Osteoblast (primary cell): ENCODE results near the gene OSTF1. TPM values are rescaled to one million over a fixed set of nuclear protein-coding genes. Genes with fewer than 3 reads are reported as not detected.

ENCODE experiments used
- DNase-seq: peaks from one replicate; pipeline ENCODE4 v3.0.0; 2011; ENCODE audit warnings: low spot score, mixed read lengths; ENCODE audit not compliant: insufficient read length; ENCODE audit errors: missing footprints
- H2AFZ ChIP-seq: 2 replicates; pipeline ENCODE4 v1.6.0; 2011; ENCODE audit warnings: mild to moderate bottlenecking, low read length
- H3K27ac ChIP-seq: 2 replicates; pipeline ENCODE4 v1.5.1; 2011; ENCODE audit warnings: mild to moderate bottlenecking, low read depth, low read length, moderate library complexity
- H3K27me3 ChIP-seq: 2 replicates; pipeline ENCODE4 v1.6.0; 2012; ENCODE audit warnings: mild to moderate bottlenecking, control low read depth, inconsistent platforms, low read length, moderate library complexity; ENCODE audit not compliant: insufficient read depth
- H3K36me3 ChIP-seq: 2 replicates; pipeline ENCODE4 v1.5.1; 2011; ENCODE audit warnings: mild to moderate bottlenecking, low read length, control low read depth, moderate library complexity; ENCODE audit not compliant: insufficient read depth
- H3K4me1 ChIP-seq: 2 replicates; pipeline ENCODE4 v1.5.1; 2011; ENCODE audit warnings: mild to moderate bottlenecking, low read length, control low read depth, moderate library complexity; ENCODE audit not compliant: insufficient read depth
- H3K4me2 ChIP-seq: 2 replicates; pipeline ENCODE4 v1.6.0; 2011; ENCODE audit warnings: mild to moderate bottlenecking, low read length; ENCODE audit not compliant: insufficient read depth
- H3K4me3 ChIP-seq: fragments of 200-600 bp; sonication (generic); 3 replicates; pipeline ENCODE4 v1.5.1; 2012; ENCODE audit warnings: mild to moderate bottlenecking, low read length, inconsistent platforms; ENCODE audit not compliant: insufficient read depth
- H3K79me2 ChIP-seq: 2 replicates; pipeline ENCODE4 v1.6.0; 2012; ENCODE audit warnings: mild to moderate bottlenecking, low read length, control low read depth, inconsistent platforms; ENCODE audit not compliant: insufficient read depth
- H3K9me3 ChIP-seq: 2 replicates; pipeline ENCODE4 v1.5.1; 2011; ENCODE audit warnings: low read depth, low read length, control low read depth
- H4K20me1 ChIP-seq: 2 replicates; pipeline ENCODE4 v1.6.0; 2012; ENCODE audit warnings: mild to moderate bottlenecking, low read length, control low read depth; ENCODE audit not compliant: insufficient read depth
- CTCF ChIP-seq: IDR thresholded peaks from 2 replicates; pipeline ENCODE4 v1.5.1; 2011; ENCODE audit warnings: mild to moderate bottlenecking, low read depth, low read length, moderate library complexity; ENCODE audit errors: extremely low read depth
- total RNA-seq: library from RNA; depleted of rRNA; stranded (reverse); fragments of >200 nt; gene quantifications from 2 replicates; pipeline ENCODE4 v1.2.3, GENCODE V29; 2012

Gene OSTF1
- total RNA-seq, 1 donor, result 30.0 TPM

DNA sequence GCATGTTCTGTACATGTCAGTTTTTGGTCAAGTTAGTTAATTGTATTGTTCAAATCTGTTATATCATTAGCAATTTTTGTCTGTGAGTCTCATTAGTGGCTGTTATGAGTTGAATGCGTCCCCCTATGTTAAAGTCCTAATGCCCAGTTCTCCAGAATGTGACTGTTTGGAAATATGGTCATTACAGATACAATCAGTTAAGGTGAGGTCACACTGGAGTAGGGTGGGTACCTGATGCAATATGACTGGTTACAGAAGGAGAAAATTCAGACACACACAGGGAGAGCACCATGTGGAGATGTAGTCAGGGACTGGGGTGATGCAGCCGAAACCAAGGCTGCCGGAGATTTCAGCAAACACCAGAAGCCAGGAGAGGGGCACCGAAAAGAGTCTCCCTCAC lies 15.4 kb upstream of the OSTF1 start:
- H3K27ac ChIP-seq, result no peak overlapping the region
- H2AFZ ChIP-seq, result no peak overlapping the region
- no peaks in the 10 kb centered on the region for H3K27me3 ChIP-seq
- no peaks in the 10 kb centered on the region for H3K9me3 ChIP-seq
- H3K4me3 ChIP-seq, result no peak overlapping the region
- no peaks in the 10 kb centered on the region for H3K79me2 ChIP-seq
- H3K4me2 ChIP-seq, result no peak overlapping the region
- H3K4me1 ChIP-seq, result no peaks in the 10 kb centered on the region
- no peaks in the 10 kb centered on the region for H3K36me3 ChIP-seq
- no peaks in the 10 kb centered on the region for H4K20me1 ChIP-seq
- no peak for DNase-seq
- no peak for TF ChIP-seq CTCF

- TF ChIP-seq CTCF, result no peak
- DNase-seq, result no peak
Observed at GRCh38 chr9:75081632-75082031, 6.7 kb upstream of the OSTF1 start.

DNA sequence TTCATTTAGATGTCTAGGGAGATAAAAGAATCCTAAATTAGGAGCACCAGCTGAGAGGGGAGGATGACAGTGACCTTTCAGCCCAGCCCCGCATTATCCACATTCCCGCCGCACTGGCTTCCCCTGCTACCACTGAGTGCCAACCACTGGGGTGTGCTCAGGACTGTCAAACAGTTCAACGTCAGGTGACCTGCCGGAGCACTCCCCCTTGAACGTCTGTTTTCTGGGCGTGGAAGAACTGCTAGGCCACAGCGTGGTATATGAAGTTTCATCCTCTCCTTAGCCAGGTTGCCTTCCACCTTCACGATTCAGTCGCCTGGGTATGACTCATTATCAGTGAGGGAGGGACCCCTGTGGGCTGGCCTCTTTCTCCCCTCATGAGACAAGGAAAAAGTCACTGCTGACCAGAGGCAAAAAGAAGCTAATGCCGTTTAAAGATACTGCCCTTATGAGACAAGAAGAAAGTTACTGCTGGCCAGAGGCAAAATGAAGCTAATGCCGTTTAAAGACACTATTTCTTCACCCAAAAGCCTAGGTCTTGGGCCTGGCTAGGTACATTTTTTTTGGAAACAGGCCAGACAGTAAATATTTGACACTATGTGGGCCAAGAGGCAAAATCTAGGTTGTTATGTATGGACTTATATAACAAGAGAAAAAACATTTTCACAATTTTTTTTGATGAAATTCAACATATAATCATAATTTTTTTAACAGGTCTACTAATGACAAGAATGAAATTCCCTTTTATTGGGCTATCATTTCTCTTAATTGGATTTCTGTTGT lies 4.9 kb upstream of the OSTF1 start:
- peaks cover 14% of the 10 kb centered on the region for H3K36me3 ChIP-seq
- H3K27ac ChIP-seq, result no peak overlapping the region
- H3K79me2 ChIP-seq, result peaks cover 16% of the 10 kb centered on the region
- H3K4me2 ChIP-seq, result no peak overlapping the region
- H2AFZ ChIP-seq, result no peak overlapping the region
- H3K4me3 ChIP-seq, result no peak overlapping the region
- no peaks in the 10 kb centered on the region for H3K9me3 ChIP-seq
- TF ChIP-seq CTCF, result no peak
- H4K20me1 ChIP-seq, result no peaks in the 10 kb centered on the region
- H3K27me3 ChIP-seq, result no peaks in the 10 kb centered on the region
- DNase-seq, result no peak
- H3K4me1 ChIP-seq, result peaks cover 4% of the 10 kb centered on the region

More at GRCh38 chr9:75081632-75082031, 6.7 kb upstream of the OSTF1 start:
- peaks cover 19% of the 10 kb centered on the region for H3K36me3 ChIP-seq
- H2AFZ ChIP-seq, result no peak overlapping the region
- H3K4me2 ChIP-seq, result no peak overlapping the region
- H3K4me3 ChIP-seq, result no peak overlapping the region
- H3K9me3 ChIP-seq, result no peaks in the 10 kb centered on the region
- H4K20me1 ChIP-seq, result no peaks in the 10 kb centered on the region
- H3K27ac ChIP-seq, result no peak overlapping the region
- no peaks in the 10 kb centered on the region for H3K27me3 ChIP-seq
- peaks cover 9% of the 10 kb centered on the region for H3K79me2 ChIP-seq
- peaks cover 4% of the 10 kb centered on the region for H3K4me1 ChIP-seq

DNA sequence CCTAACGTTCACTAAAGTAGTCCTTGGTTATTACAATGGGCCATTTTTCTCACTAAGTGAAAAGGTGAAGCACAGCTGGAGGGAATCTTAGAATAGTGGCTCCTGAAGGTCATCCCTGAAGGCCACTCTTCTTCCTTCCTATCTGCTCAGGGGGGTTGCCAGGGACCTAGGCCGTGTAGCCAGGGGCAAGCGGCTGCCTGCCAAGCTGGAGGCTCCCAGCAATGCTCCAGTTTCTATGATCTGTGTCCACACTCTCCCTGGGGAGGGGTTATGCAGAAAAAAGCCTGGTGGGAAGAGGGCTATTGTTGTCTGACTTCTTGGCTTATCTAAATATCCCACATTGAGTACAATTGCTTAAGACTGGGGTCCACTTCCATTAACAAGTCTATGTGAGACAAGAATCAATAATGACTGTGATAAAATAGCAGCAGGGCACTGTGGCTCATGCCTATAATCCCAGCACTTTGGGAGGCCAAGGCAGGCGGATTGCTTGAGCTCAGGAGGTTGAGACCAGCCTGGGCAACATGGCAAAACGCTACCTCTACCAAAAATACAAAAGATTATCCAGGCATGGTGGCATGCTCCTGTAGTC lies 4.1 kb upstream of the OSTF1 start:
- no peak overlapping the region for H3K27ac ChIP-seq
- peaks cover 4% of the 10 kb centered on the region for H3K4me1 ChIP-seq
- no peak overlapping the region for H3K4me2 ChIP-seq
- no peak for DNase-seq
- H3K4me3 ChIP-seq, result no peak overlapping the region
- peaks cover 20% of the 10 kb centered on the region for H3K79me2 ChIP-seq
- peaks cover 14% of the 10 kb centered on the region for H3K36me3 ChIP-seq
- no peak for TF ChIP-seq CTCF
- no peaks in the 10 kb centered on the region for H3K27me3 ChIP-seq
- H2AFZ ChIP-seq, result no peak overlapping the region
- no peaks in the 10 kb centered on the region for H4K20me1 ChIP-seq
- H3K9me3 ChIP-seq, result no peaks in the 10 kb centered on the region
